COR-L47 (cell line): ENCODE data around the gene TOMM5.
"Not testable (repeated sequence)": the region's sequence is repeated elsewhere in the genome, so short reads cannot be mapped to it uniquely, and the experiment has no call there.

Experiments used
- DNase-seq: peaks from one replicate; lab custom pipeline; 2025; lab: John Stamatoyannopoulos, UW

The TOMM5 gene

GRCh38 chr9:37611961-37612360 is 19.6 kb upstream of the TOMM5 start:
- no peak for DNase-seq

- no peak for DNase-seq
Observed at GRCh38 chr9:37611014-37611413, 18.6 kb upstream of the TOMM5 start.

- DNase-seq: no peak
Observed at GRCh38 chr9:37609735-37610397, 17.5 kb upstream of the TOMM5 start.

GRCh38 chr9:37608250-37608649 is 15.9 kb upstream of the TOMM5 start:
- DNase-seq: no peak

GRCh38 chr9:37604296-37604695 is 11.9 kb upstream of the TOMM5 start:
- DNase-seq: no peak

- no peak for DNase-seq
Observed at GRCh38 chr9:37602817-37603216, 10.4 kb upstream of the TOMM5 start.

GRCh38 chr9:37602061-37602460 is 9.7 kb upstream of the TOMM5 start:
- DNase-seq: not testable (repeated sequence)

- no peak for DNase-seq
Observed at GRCh38 chr9:37596504-37596903, 4.1 kb upstream of the TOMM5 start.

- DNase-seq: no peak
Observed at GRCh38 chr9:37593883-37594448, 1.6 kb upstream of the TOMM5 start.

GRCh38 chr9:37587521-37587920 is 4.9 kb downstream of the TOMM5 start:
- DNase-seq: no peak

- no peak for DNase-seq
Observed at GRCh38 chr9:37583522-37584121, 8.8 kb downstream of the TOMM5 start.

- DNase-seq: peak; percentile 50
Observed at GRCh38 chr9:37582548-37583157, 9.7 kb downstream of the TOMM5 start.

- peak; percentile 87 for DNase-seq
Observed at GRCh38 chr9:37575921-37576721, 16.3 kb downstream of the TOMM5 start, which contains the start of gene FBXO10. Gene FBXO10 (minus strand): TSS chr9:37576380. CDS start chr9:37541768, 34,612 bp downstream.

GRCh38 chr9:37575511-37575914 is 16.9 kb downstream of the TOMM5 start:
- DNase-seq: no peak

GRCh38 chr9:37575001-37575400 is 17.4 kb downstream of the TOMM5 start:
- DNase-seq: no peak

- no peak for DNase-seq
Observed at GRCh38 chr9:37574241-37574721, 18.1 kb downstream of the TOMM5 start.

GRCh38 chr9:37571282-37571681 is 21.1 kb downstream of the TOMM5 start:
- DNase-seq: no peak

GRCh38 chr9:37566716-37567115 is 25.7 kb downstream of the TOMM5 start:
- no peak for DNase-seq

- no peak for DNase-seq
Observed at GRCh38 chr9:37565661-37566618, 26.5 kb downstream of the TOMM5 start.

- DNase-seq: no peak
Observed at GRCh38 chr9:37564916-37565315, 27.5 kb downstream of the TOMM5 start.
